Medulla oblongata (tissue), 1 donor: ENCODE data around the gene TGDS.

Experiments
- DNase-seq: peaks from one replicate; pipeline ENCODE4 v3.0.0-alpha.2; 2015; ENCODE audit errors: extremely low spot score

TGDS gene

DNA sequence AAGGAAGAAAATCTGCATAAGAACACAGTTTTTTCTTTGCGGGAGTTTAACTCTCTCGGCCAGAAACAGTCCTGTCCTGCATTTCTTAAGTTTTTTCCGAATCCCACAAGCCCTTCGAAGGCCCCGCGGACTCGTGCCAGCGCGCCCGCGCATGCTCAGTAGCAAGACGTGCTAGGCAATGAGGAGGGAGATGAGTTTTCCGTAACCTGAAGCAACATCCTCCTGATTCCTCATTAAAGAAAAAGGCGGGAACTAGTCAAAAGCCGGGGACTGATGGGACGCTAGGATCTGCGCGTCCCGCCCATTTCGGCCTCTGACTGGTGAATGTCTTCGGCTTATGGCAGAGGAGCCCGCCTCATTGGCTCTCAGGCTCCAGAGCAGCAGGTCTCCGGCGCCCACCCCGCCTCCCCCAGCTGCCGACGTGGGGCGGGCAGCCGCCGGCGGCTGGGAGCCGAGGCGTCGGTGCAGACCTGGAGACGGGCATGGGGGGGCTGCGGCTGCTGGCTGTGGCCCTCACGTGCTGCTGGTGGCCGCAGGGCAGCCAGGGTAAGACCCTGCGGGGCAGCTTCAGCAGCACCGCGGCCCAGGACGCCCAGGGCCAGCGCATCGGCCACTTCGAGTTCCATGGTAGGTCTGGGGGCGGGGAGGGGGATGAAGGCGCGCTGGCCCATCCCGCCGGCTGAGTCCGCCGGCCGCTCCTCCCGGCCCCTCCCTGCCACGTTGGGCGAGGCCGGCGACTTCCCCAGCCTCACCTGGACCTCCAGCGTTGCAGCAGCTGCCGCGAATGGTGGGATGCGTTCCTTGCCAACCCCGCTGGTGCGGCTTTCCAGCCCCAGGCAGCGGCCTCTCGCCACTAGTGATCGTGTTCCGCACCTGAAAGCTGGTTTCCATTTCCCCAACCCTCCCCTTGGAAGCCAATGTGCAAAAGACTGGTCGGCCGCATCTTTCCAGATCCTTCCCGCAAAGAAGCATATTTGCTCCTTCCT, 5.8 kb upstream of the TGDS start, which contains the start of gene GPR180:
Gene GPR180, plus strand, starts transcription at position 412 of the 986 bp plus-strand sequence. Its CDS starts 71 bp downstream, at position 483.
- peak; percentile 99 for DNase-seq

DNA sequence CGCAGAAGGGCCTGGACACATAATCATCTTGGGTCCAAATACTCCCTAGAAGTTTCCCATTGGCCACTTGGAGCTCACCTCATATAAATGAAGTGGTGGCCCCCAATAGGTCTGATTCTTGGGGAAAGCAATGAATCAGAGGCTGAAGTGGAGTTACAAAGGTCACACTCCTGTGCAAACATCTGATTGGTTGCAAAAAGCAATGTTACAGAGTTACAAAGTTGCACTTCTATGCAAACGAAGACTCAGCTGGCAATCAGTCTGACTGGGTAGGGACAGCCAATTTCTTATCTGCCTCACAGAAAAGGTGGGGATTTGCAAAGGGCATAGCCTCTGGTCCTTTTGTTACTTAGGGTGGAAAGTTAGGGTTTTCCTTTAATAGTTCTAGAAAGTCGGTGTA, 3.9 kb upstream of the TGDS start:
- no peak for DNase-seq

DNA sequence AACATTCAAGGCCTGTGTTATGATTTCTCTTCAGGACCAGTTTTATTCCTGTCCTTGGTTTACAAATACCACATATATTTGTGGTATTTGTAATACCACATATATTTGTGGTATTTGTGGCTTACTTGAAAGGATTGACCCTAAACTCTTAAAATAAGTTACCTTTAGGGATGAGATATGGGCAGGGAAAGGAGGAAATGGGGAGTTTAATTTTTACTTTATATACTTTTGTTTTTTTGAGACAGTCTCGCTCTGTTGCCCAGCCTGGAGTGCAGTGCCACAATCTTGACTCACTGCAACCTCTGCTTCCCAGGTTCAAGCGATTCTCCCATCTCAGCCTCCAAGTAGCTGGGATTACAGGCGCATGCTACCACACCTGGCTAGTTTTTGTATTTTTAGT, 2.3 kb upstream of the TGDS start:
- DNase-seq, result no peak

DNA sequence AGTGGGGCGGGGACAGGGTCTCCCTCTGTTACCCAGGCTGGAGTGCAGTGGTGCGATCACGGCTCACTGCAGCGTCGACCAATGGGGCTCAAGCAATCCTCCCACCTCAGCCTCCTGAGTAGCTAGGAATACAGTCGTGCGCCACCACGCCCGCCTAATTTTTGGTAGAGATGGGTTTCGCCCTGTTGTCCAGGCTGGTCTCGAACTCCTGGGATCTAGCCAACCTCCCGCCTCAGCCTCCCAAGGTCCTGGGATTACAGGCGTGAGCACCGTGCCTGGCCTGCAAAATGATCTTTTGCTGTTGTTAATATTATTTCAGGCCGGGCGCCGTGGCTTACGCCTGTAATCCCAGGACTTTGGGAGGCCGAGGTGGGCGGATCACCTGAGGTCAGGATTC, 621 bp upstream of the TGDS start:
- DNase-seq, result no peak

DNA sequence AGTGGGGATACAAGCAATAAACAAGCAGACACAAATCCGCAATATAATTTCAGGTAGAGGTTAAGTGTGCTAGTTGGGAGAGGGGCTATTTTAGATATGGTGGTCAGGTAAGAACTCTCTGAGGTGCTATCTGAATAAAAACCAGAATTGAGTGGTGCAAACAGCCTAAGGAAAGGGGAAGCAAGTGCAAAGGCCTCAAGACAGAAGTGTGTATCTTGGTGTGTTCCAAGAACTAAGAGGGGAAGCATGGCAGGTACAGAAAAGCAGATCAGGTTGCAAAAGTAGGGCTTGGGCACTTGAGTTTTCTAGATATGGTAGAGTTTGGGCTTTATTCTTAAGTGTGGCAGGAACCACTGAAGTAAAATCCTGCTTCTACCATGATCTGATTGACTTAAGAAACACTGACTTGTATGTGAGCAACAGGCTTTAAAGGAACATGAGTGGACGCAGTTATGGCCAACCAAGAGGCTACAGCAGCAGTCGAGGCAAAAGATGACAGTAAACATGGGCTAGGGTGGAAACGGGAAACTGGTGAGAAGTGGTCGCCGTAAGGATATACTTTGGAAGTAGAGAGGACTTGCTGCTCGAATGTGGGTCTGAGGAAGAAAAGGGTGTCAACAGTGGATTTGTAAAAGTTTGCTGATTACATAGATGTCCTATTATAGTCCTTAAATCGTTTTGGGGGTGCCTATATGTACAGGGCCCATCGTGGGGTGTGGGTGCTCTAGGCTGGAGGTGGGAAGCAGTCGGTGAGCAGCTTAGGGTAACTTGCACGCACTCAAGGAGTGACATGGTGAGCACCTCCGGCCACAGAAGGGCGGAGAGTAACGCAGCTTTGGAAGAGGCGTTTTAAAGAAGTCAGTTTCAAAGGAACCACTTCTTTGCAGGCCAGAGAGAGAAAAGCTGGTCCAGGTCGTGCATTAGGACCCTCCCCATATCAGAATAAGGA, 677 bp downstream of the TGDS start:
- no peak for DNase-seq

DNA sequence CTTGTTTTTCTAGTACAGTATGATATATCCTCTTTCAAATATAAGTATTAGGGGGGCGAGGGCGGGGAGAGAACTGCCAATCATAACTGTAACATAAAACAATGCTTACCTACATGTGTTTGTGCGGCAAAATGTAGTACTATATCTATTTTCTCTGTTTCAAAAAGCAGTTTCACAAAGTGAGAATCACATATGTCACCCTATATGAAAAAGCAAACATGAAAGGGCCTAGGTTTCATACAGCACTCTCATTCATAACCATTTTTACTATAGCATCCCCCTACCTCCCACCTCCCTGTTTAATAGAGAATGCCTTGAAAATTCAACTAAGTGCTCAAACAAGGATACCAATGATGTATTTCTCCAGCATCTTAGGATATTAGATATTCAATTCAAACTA, 5.2 kb downstream of the TGDS start:
- DNase-seq, result no peak

DNA sequence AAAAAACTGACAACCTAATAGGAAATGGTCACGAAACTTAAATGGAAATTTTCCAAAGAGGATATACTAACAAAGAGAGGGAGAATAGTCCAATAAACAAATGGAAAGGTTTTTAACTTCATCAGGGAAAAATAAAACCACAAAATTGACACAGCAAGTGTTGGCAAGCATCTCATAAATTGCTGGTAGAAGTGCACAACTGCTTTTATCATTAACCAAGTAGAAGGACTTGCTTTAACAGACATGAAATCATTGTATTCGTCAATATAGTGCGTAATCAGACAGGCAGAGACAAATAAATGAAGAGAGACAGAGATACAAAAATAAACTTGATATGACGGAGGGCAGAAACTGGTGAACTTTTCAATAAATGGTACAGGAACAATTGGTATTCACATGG, 7.4 kb downstream of the TGDS start:
- no peak for DNase-seq

DNA sequence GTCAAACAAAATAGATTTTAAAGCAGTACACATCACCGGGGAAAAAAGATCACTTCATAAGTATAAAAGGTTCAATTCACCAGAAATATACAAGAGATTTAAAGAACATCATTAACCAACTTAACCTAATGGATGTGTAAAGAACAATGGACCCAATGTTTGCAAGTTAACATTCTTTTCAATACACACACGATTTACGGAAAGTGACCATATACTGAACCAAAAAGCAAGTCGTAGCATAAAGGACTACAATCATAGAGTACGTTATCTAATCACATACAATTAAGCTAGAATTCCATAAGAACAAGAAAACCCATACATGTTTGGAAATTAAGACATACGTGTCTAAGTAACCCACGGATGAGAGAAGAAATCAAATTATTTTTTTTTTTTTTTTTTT, 9.6 kb downstream of the TGDS start:
- no peak for DNase-seq

DNA sequence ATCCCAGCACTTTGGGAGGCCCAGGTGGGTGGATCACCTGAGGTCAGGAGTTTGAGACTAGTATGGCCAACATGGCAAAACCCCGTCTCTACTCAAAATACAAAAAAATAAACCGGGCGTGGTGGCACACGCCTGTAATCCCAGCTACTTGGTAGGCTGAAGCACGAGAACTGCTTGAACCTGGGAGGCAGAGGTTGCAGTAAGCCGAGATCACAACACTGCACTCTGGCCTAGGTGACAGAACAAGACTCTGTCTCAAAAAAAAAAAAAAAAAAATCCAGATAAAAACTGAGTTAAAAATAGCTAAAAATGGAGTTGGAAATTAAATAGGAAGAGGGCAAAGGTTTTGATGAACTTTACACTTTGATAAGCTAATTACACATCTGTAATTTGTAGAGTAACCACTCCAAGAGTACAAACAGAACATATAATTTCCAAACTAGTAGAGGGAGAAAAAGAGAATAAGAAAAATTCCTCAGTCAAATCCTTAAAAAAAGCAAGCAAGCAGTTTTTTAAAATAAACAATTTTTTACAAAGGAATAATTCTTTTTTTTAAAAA, 10.3 kb downstream of the TGDS start:
- DNase-seq, result no peak

DNA sequence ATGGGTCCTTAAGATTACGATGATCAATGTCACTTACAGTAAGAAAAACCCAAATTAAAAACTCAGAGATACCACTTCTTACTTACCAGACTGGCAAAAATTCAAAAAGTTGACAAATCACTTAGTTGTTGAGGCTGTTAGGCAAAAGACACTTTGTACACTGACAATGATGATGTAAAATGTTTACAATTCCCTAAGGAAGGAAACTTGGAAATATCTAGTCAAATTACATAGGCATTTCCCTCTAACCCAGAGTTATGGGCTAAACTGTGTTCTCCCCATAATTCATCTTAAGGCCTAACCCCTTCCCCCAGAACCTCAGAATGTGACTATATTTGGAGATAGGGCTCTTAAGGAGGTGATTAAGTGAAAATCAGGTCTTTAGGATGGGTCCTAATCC, 12.0 kb downstream of the TGDS start:
- DNase-seq, result no peak

DNA sequence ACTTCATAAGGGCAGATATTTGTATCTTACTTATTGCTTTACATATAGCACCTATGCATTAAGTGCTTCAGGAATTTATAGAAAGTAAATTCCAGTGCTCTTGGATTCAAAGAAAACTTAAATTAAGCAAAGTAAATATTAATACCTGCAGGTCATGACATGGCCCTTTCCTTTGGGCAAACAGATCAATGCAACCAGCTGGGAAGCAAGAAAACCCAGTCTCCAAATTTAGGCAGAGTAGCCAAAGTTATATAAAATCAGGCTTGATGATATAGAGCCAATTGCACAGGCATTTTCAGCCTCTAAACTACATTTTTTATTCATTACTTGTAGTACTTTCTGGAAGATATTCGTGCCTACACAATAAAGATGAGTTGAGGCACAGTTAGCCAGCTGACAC, 16.9 kb downstream of the TGDS start:
- no peak for DNase-seq

DNA sequence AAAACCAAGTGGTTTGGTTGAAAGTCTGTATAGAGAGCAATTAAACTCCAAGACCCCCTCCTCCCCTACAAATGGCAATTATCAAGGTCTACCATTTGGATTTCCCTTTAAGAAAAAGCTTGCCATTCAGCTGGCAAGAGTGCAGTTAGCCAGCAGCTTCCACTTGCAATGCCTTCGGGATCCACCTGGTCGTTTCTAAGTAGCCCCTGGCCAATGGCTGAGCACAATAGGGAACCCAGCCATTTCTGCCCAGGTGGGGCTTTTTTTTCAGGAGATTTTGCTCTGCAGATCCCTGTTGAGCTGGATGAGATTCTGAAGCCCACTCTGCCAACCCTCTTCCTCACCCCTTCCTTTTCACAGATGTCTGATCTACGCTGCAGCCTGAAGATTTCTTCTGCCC, 26.3 kb downstream of the TGDS start:
- no peak for DNase-seq

DNA sequence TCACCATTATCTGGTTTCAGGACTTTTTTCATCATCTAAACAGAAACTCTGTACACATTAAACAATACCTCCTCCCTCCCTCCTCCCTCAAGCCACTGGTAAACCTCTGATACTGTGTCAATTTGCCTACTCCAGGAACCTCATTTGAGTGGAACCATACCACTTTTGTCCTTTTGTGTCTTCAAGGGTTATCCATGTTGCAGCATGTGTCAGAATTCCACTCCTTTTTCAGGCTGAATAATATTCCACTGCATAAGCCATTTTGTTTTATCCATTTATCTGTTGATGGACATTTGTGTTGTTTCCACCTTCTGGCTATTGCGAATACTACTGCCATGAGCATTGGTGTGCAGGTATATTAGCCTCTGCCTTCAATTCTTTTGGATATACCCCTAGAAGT, 27.5 kb downstream of the TGDS start:
- no peak for DNase-seq

DNA sequence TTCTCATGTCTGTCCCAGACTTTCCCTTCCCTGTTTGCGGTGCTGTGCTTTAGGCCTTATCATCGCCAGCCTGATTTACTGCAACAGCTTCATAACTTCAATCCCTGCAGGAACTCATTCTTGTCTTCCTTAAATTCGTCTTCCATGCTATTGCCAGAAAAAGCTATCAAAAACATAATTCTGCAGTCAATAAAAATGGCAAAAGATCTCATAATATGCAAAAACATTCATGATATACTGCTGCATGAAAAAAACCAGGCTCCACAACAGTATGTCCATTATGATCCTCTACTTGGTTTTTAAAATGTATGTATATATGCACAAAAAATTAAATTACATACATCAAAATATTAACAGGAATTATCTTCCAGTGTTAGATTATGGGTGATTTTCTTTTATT, 28.4 kb downstream of the TGDS start:
- DNase-seq, result no peak

DNA sequence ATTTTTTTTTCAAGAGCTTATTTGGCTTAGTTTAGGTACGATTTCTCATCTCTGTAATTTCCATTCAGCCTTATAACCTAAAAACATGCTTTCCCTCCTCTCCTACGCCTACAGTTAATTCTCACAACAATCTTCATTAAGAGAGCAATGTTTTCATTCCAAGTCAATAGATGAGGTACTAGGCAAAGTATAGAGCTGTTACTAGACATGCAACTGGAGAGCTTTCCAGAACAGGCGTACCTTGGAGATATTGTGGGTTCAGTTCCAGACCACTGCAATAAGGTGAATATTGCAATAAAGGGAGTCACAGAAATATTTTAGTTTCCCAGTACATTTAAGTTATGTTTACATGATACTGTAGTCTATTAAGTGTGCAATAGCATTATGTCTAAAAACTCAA, 34.8 kb downstream of the TGDS start:
- no peak for DNase-seq

DNA sequence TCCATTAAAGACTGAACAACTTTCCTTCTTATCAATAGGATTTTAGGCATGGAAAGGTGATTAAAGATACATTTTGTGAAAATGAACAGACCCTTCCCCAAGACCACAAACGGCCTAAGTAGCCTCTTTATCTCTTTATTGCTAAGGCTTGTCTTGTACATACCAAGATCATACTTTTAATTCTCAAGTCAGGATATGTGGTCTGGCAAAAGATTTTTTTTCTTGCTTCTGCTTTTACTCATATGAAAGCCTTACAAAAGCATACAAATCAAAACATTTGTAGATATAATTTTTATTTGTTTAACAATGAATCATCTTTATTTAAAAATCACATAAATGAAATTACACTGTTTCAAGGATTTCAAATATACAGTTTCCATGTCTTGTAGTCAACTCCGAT, 35.8 kb downstream of the TGDS start:
- no peak for DNase-seq

DNA sequence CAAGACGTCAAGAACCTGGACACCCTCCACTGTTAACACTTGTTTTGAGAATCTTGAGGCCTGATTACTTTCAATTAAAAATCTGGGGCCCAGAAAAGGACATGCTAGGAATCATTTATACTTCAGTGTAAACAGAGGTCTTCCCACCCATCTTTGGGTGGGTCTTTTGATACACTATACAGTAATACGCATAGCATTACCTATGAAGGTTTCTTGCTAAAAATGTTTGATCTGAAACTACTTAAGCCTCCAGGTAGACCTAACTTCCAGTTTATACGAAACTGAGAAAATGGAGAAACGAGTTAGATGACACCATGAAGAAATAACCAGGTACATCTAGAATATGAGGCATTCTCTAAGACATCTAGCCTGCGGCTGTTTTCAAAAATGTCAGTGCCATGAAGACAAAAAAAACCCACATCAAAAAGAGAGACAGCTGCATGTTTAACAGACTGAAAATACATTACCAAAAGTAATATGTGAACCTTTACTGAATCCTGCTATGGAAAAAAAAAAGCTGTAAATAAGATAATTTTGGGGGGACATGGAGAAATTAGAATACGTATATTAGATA, 36.6 kb downstream of the TGDS start:
- DNase-seq, result no peak

DNA sequence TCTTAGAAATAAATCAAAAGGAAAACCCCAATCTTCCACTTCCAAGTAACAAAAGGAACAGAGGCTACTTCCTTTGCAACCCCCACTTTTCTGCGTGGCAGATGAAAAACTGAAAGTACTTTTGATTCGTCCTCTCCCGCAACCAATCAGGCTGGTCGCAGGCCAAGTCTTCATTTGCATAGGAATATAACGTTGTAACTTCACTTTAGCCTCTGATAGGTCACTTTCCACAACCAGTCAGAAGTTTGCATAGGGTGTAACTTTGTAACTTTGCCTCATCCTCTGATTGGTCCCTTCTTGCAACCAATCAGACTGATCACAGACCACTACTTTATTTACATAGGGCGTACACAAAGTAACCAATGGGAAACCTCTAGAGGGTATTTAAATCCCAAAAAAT, 37.2 kb downstream of the TGDS start:
- peak; percentile 25 for DNase-seq

DNA sequence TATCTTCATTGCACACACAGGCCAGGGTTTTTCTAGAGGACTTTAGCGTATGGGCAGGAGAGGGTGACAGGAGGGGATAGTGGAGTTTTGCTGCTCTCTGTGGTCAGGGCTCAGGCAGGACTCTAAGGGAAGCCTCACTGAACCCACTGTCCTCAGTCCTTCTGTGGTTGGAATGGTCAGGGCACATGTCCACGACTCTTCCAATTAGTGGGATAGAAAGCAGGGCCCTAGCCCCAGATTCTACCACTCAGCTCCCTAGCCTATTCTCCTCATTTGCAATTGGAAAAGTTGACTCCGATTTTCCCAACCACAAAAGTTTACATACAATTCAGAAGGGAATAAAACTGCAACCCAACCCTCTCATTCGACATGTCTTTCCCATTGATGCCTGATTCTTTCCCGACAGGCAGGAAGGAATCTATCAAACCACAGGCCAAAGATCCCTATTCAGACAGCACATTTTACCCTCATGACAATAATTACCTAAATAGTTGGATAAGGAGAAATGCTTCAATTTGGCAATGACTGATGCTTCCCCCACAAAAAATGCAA, 38.2 kb downstream of the TGDS start:
- DNase-seq, result no peak

DNA sequence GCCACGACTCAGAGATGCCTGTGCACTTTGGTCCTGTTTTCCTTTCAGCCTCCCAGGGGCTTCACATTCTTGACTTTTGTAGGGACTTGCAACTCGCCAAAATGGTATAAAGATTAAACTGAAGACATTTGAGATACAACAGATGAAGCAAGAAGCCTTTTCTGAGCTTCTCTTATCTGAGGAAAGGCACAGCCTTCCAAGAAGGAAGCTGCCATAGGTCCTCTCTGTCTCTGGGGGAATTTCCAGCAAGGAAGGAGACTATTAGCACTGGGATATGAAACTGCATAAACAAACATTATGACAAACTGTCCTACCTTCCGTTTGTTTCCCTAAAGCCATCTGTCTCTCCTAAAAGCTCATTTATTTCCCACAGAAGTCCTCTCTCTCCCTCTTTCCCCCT, 39.3 kb downstream of the TGDS start:
- DNase-seq, result no peak

DNA sequence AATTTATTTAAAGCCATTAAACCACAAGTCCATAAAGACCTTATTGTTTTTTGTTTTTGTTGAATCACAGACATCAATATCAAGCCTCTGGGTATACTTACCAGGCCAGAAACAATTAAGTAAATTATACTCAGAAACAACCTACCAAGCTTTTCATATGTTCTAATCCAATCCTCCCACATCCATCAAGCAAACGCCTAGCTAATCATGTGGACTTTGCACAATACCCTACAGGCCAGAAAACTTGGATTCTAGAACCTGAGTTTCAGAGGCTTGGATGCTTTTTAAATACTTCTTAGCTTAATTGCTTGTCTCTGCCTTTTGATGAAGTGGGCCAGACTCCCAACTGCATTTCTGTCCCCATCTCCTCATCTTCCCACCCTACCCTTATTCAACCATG, 39.9 kb downstream of the TGDS start:
- DNase-seq, result no peak

DNA sequence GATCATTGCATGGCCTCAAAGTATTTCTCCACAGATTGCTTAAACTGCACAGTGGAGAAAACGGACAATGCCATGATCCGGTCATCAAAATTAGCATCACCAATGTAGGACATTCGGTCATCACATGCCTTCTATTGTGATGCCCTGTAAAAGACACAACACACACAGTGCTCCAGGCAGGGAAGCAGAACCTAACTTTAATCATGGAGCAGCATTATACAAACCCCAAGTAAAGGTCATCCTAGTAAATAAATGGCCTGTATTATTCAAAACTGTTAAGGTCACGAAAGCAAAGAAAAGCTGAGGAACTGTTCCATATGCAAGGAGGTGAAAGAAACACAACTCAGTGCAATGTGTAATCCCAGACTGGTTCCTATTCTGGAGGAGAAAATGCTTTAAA, 42.2 kb downstream of the TGDS start:
- DNase-seq, result no peak
